Measurements from ENCODE around the gene CNNM2. TPM values are rescaled to one million over a fixed set of nuclear protein-coding genes. Genes with fewer than 3 reads are reported as not detected.

Gene CNNM2
- polyA plus RNA-seq, 1 of the 3 experiments (the other 2 are of a cell fraction) = 4.0 TPM

GRCh38 chr10:103103989-103104388, 185.9 kb downstream of the CNNM2 start:
- peaks cover 59 to 61% of the 10 kb centered on the region in 2 experiments for H3K36me3 ChIP-seq (replicated peaks in 1 of 2; ENCODE audit: control insufficient read depth in 1 of 2, insufficient read depth in 2 of 2, low read length in 1 of 2)
- H3K9me3 ChIP-seq = no peaks in the 10 kb centered on the region
- H3K4me3 ChIP-seq (ENCODE audit: low read depth in 2 of 2, low read length in 1 of 2) = no peak overlapping the region
- ChIA-PET CTCF (interaction anchor here (0.6 to 1.9 kb wide), 5 partner anchors 11 to 187 kb away, joined by 3 to 6 read pairs (median 4); no protein-coding TSS in a partner anchor), POLR2A (interaction anchor here (1.5 kb wide), 1 partner anchor 173 kb away, joined by 3 read pairs; the partner anchor contains the start of gene INA)
- TF ChIP-seq MEF2A (IDR thresholded peaks at IDR 0.05; ENCODE audit: borderline replicate concordance, low read depth) (no peak), CTCF (IDR thresholded peaks at IDR 0.05) (no peak), TAF1 (IDR thresholded peaks at IDR 0.05; ENCODE audit: borderline replicate concordance, low read depth, low read length) (no peak), NRF1 (IDR thresholded peaks at IDR 0.05; ENCODE audit: low read depth, low read length) (no peak), SMC3 (IDR thresholded peaks at IDR 0.05; ENCODE audit: low read depth, low read length) (no peak), CHD2 (IDR thresholded peaks at IDR 0.05; ENCODE audit: low read length, partially characterized antibody) (no peak), POLR2AphosphoS5 (IDR thresholded peaks at IDR 0.05; ENCODE audit: low read depth, low read length) (no peak), FOXJ3 (CRISPR knock-in tag; IDR thresholded peaks at IDR 0.05) (no peak), RXRA (IDR thresholded peaks at IDR 0.05; ENCODE audit: borderline replicate concordance, low read depth) (no peak)
- TF ChIP-seq, protein P1, sequence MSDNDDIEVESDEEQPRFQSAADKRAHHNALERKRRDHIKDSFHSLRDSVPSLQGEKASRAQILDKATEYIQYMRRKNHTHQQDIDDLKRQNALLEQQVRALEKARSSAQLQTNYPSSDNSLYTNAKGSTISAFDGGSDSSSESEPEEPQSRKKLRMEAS (IDR thresholded peaks at IDR 0.05; ENCODE audit: low read depth) = no peak
- TF ChIP-seq, protein P2, sequence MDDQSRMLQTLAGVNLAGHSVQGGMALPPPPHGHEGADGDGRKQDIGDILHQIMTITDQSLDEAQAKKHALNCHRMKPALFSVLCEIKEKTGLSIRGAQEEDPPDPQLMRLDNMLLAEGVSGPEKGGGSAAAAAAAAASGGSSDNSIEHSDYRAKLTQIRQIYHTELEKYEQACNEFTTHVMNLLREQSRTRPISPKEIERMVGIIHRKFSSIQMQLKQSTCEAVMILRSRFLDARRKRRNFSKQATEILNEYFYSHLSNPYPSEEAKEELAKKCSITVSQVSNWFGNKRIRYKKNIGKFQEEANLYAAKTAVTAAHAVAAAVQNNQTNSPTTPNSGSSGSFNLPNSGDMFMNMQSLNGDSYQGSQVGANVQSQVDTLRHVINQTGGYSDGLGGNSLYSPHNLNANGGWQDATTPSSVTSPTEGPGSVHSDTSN (IDR thresholded peaks at IDR 0.05) = no peak
- DNase-seq = no peak
- peaks cover 5 to 6% of the 10 kb centered on the region in 2 experiments; a peak in 3 of 4 replicates for H3K4me1 ChIP-seq (ENCODE audit: control insufficient read depth in 1 of 2, insufficient read depth in 2 of 2, low read depth in 1 of 2, low read length in 1 of 2)
- H3F3A ChIP-seq (replicated peaks; ENCODE audit: insufficient read depth) = no peaks in the 10 kb centered on the region
- H3K27ac ChIP-seq (ENCODE audit: low read depth in 2 of 2, low read length in 1 of 2) = no peak overlapping the region
- H4K20me1 ChIP-seq (ENCODE audit: insufficient read depth) = no peaks in the 10 kb centered on the region
- no peak overlapping the region for H3K9ac ChIP-seq
- H3K4me2 ChIP-seq = no peak overlapping the region
- H3K9me2 ChIP-seq = no peaks in the 10 kb centered on the region
- H3K27me3 ChIP-seq (ENCODE audit: insufficient read depth) = no peaks in the 10 kb centered on the region
- WGBS (ENCODE audit: low lambda C conversion rate) = 98% methylated on average over 2 of the region's 2 CpGs
- peaks cover 25% of the 10 kb centered on the region; the same call in 1 of the 2 replicates for H3K79me2 ChIP-seq (ENCODE audit: insufficient read depth)
- no peak overlapping the region for H2AFZ ChIP-seq (ENCODE audit: low read depth)

DNA sequence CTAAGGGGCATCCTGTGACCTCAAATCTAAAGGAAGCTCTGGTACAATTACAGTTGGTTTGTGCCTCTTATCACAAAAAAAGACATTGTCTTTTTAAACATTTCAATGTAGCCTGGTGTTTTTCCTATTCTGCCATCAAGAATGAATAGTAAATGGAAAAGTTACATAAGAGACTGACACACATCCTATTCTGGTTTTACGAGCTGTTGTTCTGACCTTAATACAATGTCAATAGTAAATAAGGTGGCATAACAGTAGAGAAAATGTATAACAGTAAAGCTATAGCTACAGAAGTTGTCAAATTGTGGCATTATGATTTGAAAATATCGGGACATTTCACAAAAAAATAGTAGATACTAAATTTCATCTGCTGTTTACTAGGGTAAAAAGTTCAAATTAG, 186.6 kb downstream of the CNNM2 start:
- no peaks in the 10 kb centered on the region for H3K9me3 ChIP-seq
- CTCF ChIA-PET = interaction anchor here (0.6 to 1.9 kb wide), 5 partner anchors 11 to 188 kb away, joined by 3 to 6 read pairs (median 4); no protein-coding TSS in a partner anchor
- no peak overlapping the region for H3K4me3 ChIP-seq (ENCODE audit: low read depth in 2 of 2, low read length in 1 of 2)
- H3K4me1 ChIP-seq (ENCODE audit: control insufficient read depth in 1 of 2, insufficient read depth in 2 of 2, low read depth in 1 of 2, low read length in 1 of 2) = peaks cover 5 to 6% of the 10 kb centered on the region in 2 experiments; a peak in 3 of 4 replicates
- H3K9ac ChIP-seq = no peak overlapping the region
- peaks cover 32% of the 10 kb centered on the region; the same call in 1 of the 2 replicates for H3K79me2 ChIP-seq (ENCODE audit: insufficient read depth)
- H3K4me2 ChIP-seq = no peak overlapping the region
- H3K27ac ChIP-seq (ENCODE audit: low read depth in 2 of 2, low read length in 1 of 2) = no peak overlapping the region
- no peak overlapping the region for H2AFZ ChIP-seq (ENCODE audit: low read depth)
- H3F3A ChIP-seq (replicated peaks; ENCODE audit: insufficient read depth) = no peaks in the 10 kb centered on the region
- WGBS (ENCODE audit: low lambda C conversion rate) = 41% methylated on average over 2 of the region's 2 CpGs
- no peak for DNase-seq
- no peaks in the 10 kb centered on the region for H3K9me2 ChIP-seq
- no peaks in the 10 kb centered on the region for H3K27me3 ChIP-seq (ENCODE audit: insufficient read depth)
- no peaks in the 10 kb centered on the region for H4K20me1 ChIP-seq (ENCODE audit: insufficient read depth)
- POLR2A ChIA-PET = interaction anchor here (1.5 kb wide), 1 partner anchor 172 kb away, joined by 3 read pairs; the partner anchor contains the start of gene INA
- H3K36me3 ChIP-seq (replicated peaks in 1 of 2; ENCODE audit: control insufficient read depth in 1 of 2, insufficient read depth in 2 of 2, low read length in 1 of 2) = peaks cover 53 to 56% of the 10 kb centered on the region in 2 experiments
- no peak for TF ChIP-seq TAF1 (IDR thresholded peaks at IDR 0.05; ENCODE audit: borderline replicate concordance, low read depth, low read length)
- no peak for TF ChIP-seq FOSL2 (IDR thresholded peaks at IDR 0.05; ENCODE audit: borderline replicate concordance, low read depth)
- TF ChIP-seq GABPA (IDR thresholded peaks at IDR 0.05; ENCODE audit: low read depth) = no peak
- TF ChIP-seq IRF3 (IDR thresholded peaks at IDR 0.05; ENCODE audit: low read depth, low read length) = no peak
- TF ChIP-seq NFIC (IDR thresholded peaks at IDR 0.05; ENCODE audit: borderline replicate concordance) = no peak
- TF ChIP-seq MXI1 (IDR thresholded peaks at IDR 0.05; ENCODE audit: low read depth, low read length) = no peak
- no peak for TF ChIP-seq FOXM1 (IDR thresholded peaks at IDR 0.05; ENCODE audit: low read depth)
- TF ChIP-seq POLR2AphosphoS5 (IDR thresholded peaks at IDR 0.05; ENCODE audit: low read depth, low read length) = no peak
- TF ChIP-seq RXRA (IDR thresholded peaks at IDR 0.05; ENCODE audit: borderline replicate concordance, low read depth) = no peak
- no peak for TF ChIP-seq RCOR1 (IDR thresholded peaks at IDR 0.05; ENCODE audit: low read length)
- TF ChIP-seq NRF1 (IDR thresholded peaks at IDR 0.05; ENCODE audit: low read depth, low read length) = no peak
- TF ChIP-seq, protein P3, sequence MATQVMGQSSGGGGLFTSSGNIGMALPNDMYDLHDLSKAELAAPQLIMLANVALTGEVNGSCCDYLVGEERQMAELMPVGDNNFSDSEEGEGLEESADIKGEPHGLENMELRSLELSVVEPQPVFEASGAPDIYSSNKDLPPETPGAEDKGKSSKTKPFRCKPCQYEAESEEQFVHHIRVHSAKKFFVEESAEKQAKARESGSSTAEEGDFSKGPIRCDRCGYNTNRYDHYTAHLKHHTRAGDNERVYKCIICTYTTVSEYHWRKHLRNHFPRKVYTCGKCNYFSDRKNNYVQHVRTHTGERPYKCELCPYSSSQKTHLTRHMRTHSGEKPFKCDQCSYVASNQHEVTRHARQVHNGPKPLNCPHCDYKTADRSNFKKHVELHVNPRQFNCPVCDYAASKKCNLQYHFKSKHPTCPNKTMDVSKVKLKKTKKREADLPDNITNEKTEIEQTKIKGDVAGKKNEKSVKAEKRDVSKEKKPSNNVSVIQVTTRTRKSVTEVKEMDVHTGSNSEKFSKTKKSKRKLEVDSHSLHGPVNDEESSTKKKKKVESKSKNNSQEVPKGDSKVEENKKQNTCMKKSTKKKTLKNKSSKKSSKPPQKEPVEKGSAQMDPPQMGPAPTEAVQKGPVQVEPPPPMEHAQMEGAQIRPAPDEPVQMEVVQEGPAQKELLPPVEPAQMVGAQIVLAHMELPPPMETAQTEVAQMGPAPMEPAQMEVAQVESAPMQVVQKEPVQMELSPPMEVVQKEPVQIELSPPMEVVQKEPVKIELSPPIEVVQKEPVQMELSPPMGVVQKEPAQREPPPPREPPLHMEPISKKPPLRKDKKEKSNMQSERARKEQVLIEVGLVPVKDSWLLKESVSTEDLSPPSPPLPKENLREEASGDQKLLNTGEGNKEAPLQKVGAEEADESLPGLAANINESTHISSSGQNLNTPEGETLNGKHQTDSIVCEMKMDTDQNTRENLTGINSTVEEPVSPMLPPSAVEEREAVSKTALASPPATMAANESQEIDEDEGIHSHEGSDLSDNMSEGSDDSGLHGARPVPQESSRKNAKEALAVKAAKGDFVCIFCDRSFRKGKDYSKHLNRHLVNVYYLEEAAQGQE (IDR thresholded peaks at IDR 0.05; ENCODE audit: low read depth, low read length) = no peak
- no peak for TF ChIP-seq GATA2 (CRISPR knock-in tag; IDR thresholded peaks at IDR 0.05)

Data from SK-N-SH (cell line).